HG03097 (cell line): ENCODE results near the gene BARHL2.
A peak's percentile ranks its signal among the peaks of the same experiment; 100 is the strongest.

Experiments used
- ATAC-seq: cut with Tn5 transposase; IDR thresholded peaks from one replicate; pipeline ENCODE4 v1.9.1; 2021; ENCODE audit not compliant: unreplicated experiment, low FRiP score

BARHL2 gene

GRCh38 chr1:90725657-90726424, 8.7 kb upstream of the BARHL2 start:
- ATAC-seq = no peak

- no peak for ATAC-seq
These were observed 8.0 kb upstream of the BARHL2 start for GRCh38 chr1:90724926-90725656.

- no peak for ATAC-seq
These were observed 7.3 kb upstream of the BARHL2 start for GRCh38 chr1:90724361-90724760.

GRCh38 chr1:90723590-90724108, 6.5 kb upstream of the BARHL2 start:
- no peak for ATAC-seq

GRCh38 chr1:90722874-90723589, 5.9 kb upstream of the BARHL2 start:
- ATAC-seq = no peak

- ATAC-seq = peak; percentile 54
These were observed 4.4 kb upstream of the BARHL2 start for GRCh38 chr1:90721210-90722194.

- no peak for ATAC-seq
These were observed 3.1 kb upstream of the BARHL2 start for GRCh38 chr1:90720145-90720636.

GRCh38 chr1:90719330-90720144, 2.4 kb upstream of the BARHL2 start:
- ATAC-seq = no peak

GRCh38 chr1:90718411-90719329, 1.6 kb upstream of the BARHL2 start:
- ATAC-seq = no peak

GRCh38 chr1:90717665-90718410, 736 bp upstream of the BARHL2 start:
- ATAC-seq = no peak

- no peak for ATAC-seq
These were observed 208 bp upstream of the BARHL2 start for GRCh38 chr1:90717356-90717664.

GRCh38 chr1:90716243-90716551, 905 bp downstream of the BARHL2 start:
- ATAC-seq = no peak

- no peak for ATAC-seq
These were observed 1.8 kb downstream of the BARHL2 start for GRCh38 chr1:90715309-90715708.

- ATAC-seq = no peak
These were observed 2.6 kb downstream of the BARHL2 start for GRCh38 chr1:90714521-90714951.

- ATAC-seq = no peak
These were observed 3.2 kb downstream of the BARHL2 start for GRCh38 chr1:90713741-90714509.

GRCh38 chr1:90712915-90713730, 4.0 kb downstream of the BARHL2 start:
- no peak for ATAC-seq
